A673 (cell line): ENCODE results near the gene R3HDML. TPM values are rescaled to one million over a fixed set of nuclear protein-coding genes. Genes with fewer than 3 reads are reported as not detected.

Experiments
- BruUV-seq: library from RNA; stranded (reverse); fragments of 400-500 nt; replicated peaks from 2 replicates; lab custom pipeline; 2021; lab: Mats Ljungman, UMichigan
- CTCF ChIA-PET: fragments of 300-600 bp; sonication (Branson Sonifier 250); formaldehyde crosslinking; loops from one replicate; lab custom pipeline; 2022; ENCODE audit warnings: antibody characterized with exemption; lab: Charles Lee
- POLR2A ChIA-PET: fragments of 300-600 bp; sonication (Branson Sonifier 250); formaldehyde crosslinking; loops from one replicate; lab custom pipeline; 2022; ENCODE audit warnings: antibody characterized with exemption; ENCODE audit not compliant: low non-redundant PET; lab: Charles Lee
- DNase-seq: peaks from one replicate; pipeline ENCODE4 v3.0.0-alpha.2; 2015; ENCODE audit warnings: low spot score
- H3K27ac ChIP-seq: fragments of 200-600 bp; sonication (generic); 2 replicates; pipeline ENCODE4 v1.5.1; 2016; ENCODE audit warnings: mixed run types, low read depth, mild to moderate bottlenecking, mixed read lengths, antibody characterized with exemption, low read length; ENCODE audit not compliant: poor library complexity, severe bottlenecking
- H3K27me3 ChIP-seq: fragments of 200-600 bp; sonication (generic); replicated peaks from 2 replicates; pipeline ENCODE4 v1.6.1; 2017; ENCODE audit warnings: mixed run types, low read depth, mild to moderate bottlenecking, mixed read lengths, antibody characterized with exemption, low read length; ENCODE audit not compliant: insufficient read depth, poor library complexity
- H3K36me3 ChIP-seq: fragments of 200-600 bp; sonication (generic); 2 replicates; pipeline ENCODE4 v1.6.1; 2016; ENCODE audit warnings: mixed run types, mild to moderate bottlenecking, mixed read lengths, antibody characterized with exemption, low read length; ENCODE audit not compliant: insufficient read depth, poor library complexity, severe bottlenecking
- H3K4me1 ChIP-seq: fragments of 200-600 bp; sonication (generic); 2 replicates; pipeline ENCODE4 v1.6.1; 2017; ENCODE audit warnings: mixed run types, mild to moderate bottlenecking, mixed read lengths, antibody characterized with exemption, low read length; ENCODE audit not compliant: insufficient read depth, poor library complexity, severe bottlenecking
- H3K4me3 ChIP-seq: fragments of 200-600 bp; sonication (generic); 2 replicates; pipeline ENCODE4 v1.5.1; 2016; ENCODE audit warnings: low read depth, mixed run types, mild to moderate bottlenecking, mixed read lengths, low read length; ENCODE audit not compliant: poor library complexity, severe bottlenecking
- H3K9me3 ChIP-seq: fragments of 200-600 bp; sonication (generic); 2 replicates; pipeline ENCODE4 v1.6.1; 2016; ENCODE audit warnings: mixed run types, low read depth, mild to moderate bottlenecking, mixed read lengths, antibody characterized with exemption, low read length; ENCODE audit not compliant: poor library complexity, severe bottlenecking
- CTCF ChIP-seq: fragments of 300-800, 200-600 bp; sonication (generic); conservative IDR thresholded peaks from 2 replicates; pipeline ENCODE4 v1.5.1; 2017; ENCODE audit warnings: low read depth, mild to moderate bottlenecking, antibody characterized with exemption, low read length, moderate library complexity, mixed read lengths
- EZH2 ChIP-seq: fragments of 200-600 bp; sonication (generic); IDR thresholded peaks from 2 replicates; pipeline ENCODE4 v1.6.1; 2017; ENCODE audit warnings: borderline replicate concordance, low read depth, mild to moderate bottlenecking, mixed read lengths, antibody characterized with exemption, low read length; ENCODE audit not compliant: poor library complexity, severe bottlenecking
- intact Hi-C: fragments of 100-400 bp; cut with micrococcal nuclease; formaldehyde crosslinking; loops from one replicate; pipeline ENCODE4 v1.10.0; 2022; ENCODE audit not compliant: unreplicated experiment
- total RNA-seq: library from RNA; stranded (reverse); gene quantifications from 2 replicates; pipeline ENCODE4 v1.2.3, GENCODE V29; 2021

Gene R3HDML
- total RNA-seq, 1 experiment from 2014 or later = not detected

GRCh38 chr20:44364780-44365179 lies 27.9 kb downstream of the R3HDML start:
- CTCF ChIA-PET = no interaction called here
- POLR2A ChIA-PET = no interaction called here
- no TSS peak for BruUV-seq

GRCh38 chr20:44367746-44368145 lies 30.9 kb downstream of the R3HDML start:
- H3K4me1 ChIP-seq = no peaks in the 10 kb centered on the region
- H3K4me3 ChIP-seq = no peak overlapping the region
- H3K27ac ChIP-seq = no peak overlapping the region
- no TSS peak for BruUV-seq
- POLR2A ChIA-PET = interaction anchor here (0.6 kb wide), 1 partner anchor 44 kb away, joined by 3 read pairs; no protein-coding TSS in a partner anchor
- intact Hi-C loops = no loop called here
- H3K36me3 ChIP-seq = no peaks in the 10 kb centered on the region
- TF ChIP-seq EZH2 (no peak), CTCF (no peak)
- no peaks in the 10 kb centered on the region for H3K9me3 ChIP-seq
- CTCF ChIA-PET = no interaction called here
- no peaks in the 10 kb centered on the region for H3K27me3 ChIP-seq
- no peak for DNase-seq

More at GRCh38 chr20:44364780-44365179, 27.9 kb downstream of the R3HDML start:
- Histone ChIP-seq H3K9me3 (no peaks in the 10 kb centered on the region), H3K4me3 (no peak overlapping the region), H3K4me1 (no peaks in the 10 kb centered on the region), H3K36me3 (no peaks in the 10 kb centered on the region), H3K27me3 (peaks cover 4% of the 10 kb centered on the region), H3K27ac (no peak overlapping the region)
- no peak for DNase-seq
- intact Hi-C loops = no loop called here
- TF ChIP-seq EZH2 (no peak), CTCF (no peak)

- no TSS peak for BruUV-seq
- H3K9me3 ChIP-seq = no peaks in the 10 kb centered on the region
- intact Hi-C loops = no loop called here
- H3K4me3 ChIP-seq = no peak overlapping the region
- CTCF ChIA-PET = no interaction called here
- no peaks in the 10 kb centered on the region for H3K27me3 ChIP-seq
- H3K36me3 ChIP-seq = no peaks in the 10 kb centered on the region
- H3K27ac ChIP-seq = no peak overlapping the region
- POLR2A ChIA-PET = no interaction called here
- TF ChIP-seq EZH2 (no peak), CTCF (no peak)
- H3K4me1 ChIP-seq = no peaks in the 10 kb centered on the region
- no peak for DNase-seq
These were observed 33.9 kb downstream of the R3HDML start for GRCh38 chr20:44370639-44371218.
